Measurements from ENCODE around the gene CST4.
"Not testable (repeated sequence)": the region's sequence is repeated elsewhere in the genome, so short reads cannot be mapped to it uniquely, and the experiment has no call there.

CST4 gene

GRCh38 chr20:23640671-23641667 lies 47.9 kb downstream of the CST4 start:
- no peak for DNase-seq

- DNase-seq, result no peak
These were observed 48.7 kb downstream of the CST4 start for GRCh38 chr20:23640018-23640601.

DNA sequence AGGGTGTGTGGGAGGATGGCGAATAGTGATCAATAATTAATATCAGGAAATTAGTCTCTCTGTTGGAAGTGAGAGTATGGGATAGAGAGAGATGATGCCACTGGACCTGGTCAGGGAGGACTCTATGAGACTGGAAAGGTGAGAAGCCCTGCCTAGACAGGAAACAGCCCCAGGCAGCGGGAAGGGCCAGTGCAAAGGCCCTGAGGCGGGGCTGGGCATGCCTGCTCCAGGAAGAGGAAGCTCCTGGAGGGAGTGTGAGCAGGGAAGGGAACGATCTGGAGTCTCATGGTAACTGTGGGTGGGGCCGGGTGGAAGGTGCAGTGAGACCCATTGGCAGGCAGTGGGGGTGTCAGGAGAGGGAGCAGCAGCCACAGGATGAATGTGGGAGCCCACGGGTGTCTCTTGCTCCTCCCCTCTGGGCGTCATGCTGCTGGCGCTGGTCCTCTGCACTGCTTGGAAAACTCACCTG lies 49.3 kb downstream of the CST4 start:
- no peak for DNase-seq

DNA sequence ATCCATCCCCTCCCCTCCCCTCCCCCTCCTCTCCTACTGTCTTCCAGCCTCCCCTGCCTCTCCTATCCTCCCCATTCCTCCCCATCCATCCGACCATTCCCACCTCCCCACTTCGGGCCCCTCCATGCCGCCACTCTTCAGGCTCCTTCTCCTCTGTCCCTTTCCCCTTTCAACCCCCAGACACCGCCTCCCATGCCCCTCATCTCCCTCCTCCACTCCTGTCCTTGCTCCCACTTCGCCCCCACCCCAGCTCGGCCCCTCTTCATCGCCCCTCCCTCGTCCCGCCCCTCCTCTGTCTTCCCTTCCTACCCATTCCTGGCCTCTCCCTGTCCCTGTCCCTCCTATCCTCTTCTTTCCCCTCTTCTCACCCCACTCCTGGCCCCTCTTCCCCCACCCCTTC lies 50.5 kb downstream of the CST4 start:
- no peak for DNase-seq

DNA sequence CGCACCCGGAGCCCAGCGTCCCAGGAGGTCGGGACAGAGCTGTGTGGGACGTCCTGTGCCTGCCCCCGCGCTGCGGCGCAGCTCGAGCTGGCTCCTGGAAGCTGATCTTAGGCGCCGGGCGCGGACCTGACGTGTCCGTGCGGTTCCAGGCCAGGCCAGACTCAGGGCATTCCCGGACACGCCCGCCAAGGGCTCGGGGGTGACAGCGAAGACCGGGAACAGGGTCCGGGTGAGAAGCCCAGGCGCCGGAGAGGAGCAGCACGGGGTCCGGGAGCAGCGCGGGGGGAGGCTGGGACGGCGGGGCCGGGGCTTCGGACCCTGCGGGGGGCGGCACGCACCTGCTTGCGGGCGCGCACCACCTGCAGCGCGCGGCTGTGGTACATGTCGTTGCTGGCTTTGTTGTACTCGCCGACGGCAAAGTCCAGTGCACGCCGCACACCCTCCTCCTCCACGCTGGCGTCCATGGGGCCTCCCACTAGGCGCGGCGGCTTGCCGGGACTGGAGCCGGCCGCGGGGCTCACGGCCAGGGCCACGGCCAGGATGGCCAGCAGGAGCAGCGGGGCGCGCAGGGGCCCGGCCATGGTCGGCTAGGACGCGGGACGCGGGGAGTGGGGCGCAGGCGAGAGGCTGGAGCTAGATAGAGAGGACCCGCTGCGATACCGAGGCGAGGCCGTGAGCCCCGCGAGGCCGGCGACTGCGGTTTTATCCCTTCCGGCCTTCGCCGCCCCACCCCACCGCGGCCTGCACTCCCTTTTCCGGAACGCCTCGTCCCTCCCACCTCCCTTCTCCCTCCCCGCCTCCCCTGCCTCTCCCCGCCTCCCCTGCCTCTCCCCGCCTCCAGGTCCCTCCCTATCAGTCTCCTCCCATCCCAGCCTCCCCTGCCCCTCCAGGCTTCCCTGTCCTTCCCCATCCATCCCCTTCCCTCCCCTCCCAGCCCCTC lies 51.3 kb downstream of the CST4 start, which contains the start of gene CST3:
TSS of gene CST3 (minus strand) at position 674 of the 940 bp plus-strand sequence. CDS start at position 581, 93 bp downstream.
- peak; percentile 22 to 42 for DNase-seq

DNA sequence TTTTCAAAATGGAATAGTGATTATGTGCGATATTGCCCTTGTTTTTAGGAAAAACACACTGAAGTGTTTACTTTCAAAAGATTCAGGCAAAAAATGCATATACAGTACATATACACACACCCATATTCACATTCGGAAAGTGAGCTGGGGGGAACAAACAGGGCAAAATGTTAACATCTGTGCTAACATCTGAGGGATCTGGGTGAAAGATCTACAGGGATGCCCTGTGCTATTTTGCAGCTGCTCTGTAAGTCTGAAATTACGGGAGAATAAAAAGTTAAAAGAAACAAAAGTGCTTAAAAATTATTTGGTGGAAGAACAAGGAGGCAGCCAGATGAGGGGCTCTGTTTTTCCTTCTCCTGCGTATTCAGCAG lies 51.9 kb downstream of the CST4 start:
- DNase-seq, result no peak

- DNase-seq, result no peak
These were observed 52.5 kb downstream of the CST4 start for GRCh38 chr20:23636182-23636907.

DNA sequence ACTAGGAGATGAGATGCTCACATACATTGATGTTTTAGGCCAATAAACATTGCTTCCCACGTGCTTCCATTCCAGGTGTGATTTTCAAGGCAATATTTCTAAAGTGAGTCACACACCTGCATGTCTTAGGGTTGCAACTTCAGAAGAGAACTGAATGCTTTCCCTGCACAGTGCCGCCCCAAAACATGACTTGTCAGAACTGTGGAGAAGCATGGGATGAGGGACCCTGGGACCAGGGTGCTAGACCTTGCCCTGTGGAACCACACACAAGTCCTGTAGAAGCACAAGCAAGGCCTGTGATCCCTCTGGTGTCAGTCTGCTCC lies 53.1 kb downstream of the CST4 start:
- DNase-seq, result not testable (repeated sequence)

Data from AML-193 (cell line).